Measurements from ENCODE around the gene TIMM13.

The TIMM13 gene

DNA sequence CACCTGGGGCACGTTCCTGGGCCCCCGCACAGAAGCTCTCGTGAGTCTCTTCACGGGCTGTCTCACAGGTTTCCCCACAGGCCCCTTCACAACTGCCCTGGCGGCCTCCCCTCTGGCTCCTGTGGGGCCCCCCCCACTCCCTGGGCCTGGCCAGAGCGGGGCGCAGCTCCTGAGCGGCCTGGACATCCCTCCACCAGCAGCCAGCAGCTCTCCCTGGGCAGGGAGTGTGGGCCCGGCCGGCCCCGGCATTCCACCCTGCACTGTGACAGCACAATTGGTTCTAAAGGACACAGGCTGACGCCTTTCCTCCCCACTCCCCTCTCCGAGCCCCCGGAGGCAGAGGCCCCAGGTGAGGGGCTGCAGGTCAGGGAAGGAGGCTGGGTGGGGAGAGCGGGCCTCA lies 9.5 kb upstream of the TIMM13 start:
- no peak overlapping the region for H3K4me3 ChIP-seq (ENCODE audit: low read depth, low read length)
- TF ChIP-seq, protein P1, sequence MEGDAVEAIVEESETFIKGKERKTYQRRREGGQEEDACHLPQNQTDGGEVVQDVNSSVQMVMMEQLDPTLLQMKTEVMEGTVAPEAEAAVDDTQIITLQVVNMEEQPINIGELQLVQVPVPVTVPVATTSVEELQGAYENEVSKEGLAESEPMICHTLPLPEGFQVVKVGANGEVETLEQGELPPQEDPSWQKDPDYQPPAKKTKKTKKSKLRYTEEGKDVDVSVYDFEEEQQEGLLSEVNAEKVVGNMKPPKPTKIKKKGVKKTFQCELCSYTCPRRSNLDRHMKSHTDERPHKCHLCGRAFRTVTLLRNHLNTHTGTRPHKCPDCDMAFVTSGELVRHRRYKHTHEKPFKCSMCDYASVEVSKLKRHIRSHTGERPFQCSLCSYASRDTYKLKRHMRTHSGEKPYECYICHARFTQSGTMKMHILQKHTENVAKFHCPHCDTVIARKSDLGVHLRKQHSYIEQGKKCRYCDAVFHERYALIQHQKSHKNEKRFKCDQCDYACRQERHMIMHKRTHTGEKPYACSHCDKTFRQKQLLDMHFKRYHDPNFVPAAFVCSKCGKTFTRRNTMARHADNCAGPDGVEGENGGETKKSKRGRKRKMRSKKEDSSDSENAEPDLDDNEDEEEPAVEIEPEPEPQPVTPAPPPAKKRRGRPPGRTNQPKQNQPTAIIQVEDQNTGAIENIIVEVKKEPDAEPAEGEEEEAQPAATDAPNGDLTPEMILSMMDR (IDR thresholded peaks at IDR 0.05; ENCODE audit: low read depth, low read length, missing control alignments): no peak
- DNase-seq (ENCODE audit: low read depth): no peak

DNA sequence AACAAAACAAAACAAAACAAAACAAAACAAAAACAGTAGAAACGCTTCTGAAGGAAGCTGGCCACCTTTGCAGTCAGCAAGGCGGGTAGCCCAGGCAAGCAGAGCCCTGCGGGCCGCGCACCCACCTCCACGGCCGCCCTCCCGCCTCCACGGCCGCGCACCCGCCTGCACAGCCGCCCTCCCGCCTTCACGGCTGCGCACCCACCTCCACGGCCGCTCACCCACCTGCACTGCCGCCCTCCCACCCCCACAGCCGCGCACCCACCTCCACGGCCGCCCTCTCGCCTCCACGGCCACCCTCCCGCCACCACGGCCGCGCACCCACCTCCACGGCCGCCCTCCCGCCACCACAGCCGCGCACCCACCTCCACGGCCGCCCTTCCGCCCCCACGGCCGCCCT lies 9.0 kb upstream of the TIMM13 start:
- H3K4me3 ChIP-seq (ENCODE audit: low read depth, low read length): no peak overlapping the region
- DNase-seq (ENCODE audit: low read depth): no peak
- TF ChIP-seq, protein P1 (IDR thresholded peaks at IDR 0.05; ENCODE audit: low read depth, low read length, missing control alignments): no peak

DNA sequence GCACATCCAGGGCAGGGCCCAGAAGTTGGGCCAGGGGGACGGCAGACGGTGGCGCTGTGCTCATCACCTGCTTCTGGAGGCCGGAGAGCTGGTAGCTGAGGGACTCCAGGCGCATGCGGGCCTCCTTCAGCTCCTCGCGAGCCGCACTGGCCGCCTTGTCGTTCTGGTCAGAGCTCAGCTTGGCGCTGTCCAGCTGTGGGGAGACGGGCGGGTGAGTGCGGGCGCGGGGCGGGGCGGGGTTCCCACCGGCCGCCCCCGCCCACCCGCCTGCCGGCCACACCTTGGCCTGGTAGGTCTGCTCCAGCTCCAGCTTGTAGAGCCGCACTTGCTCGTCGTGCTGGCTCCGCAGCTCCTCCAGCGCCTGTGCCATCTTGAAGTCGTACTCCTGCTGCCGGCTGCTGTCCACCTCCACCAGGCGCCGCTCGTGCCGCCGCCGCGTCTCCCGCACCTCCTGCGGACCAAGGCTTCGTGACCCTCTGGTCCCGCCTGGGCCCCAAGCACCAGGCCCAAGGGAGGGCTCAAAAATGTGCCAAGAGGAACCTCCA lies 7.4 kb upstream of the TIMM13 start:
- TF ChIP-seq, protein P1 (IDR thresholded peaks at IDR 0.05; ENCODE audit: low read depth, low read length, missing control alignments): no peak
- no peak for DNase-seq (ENCODE audit: low read depth)
- no peak overlapping the region for H3K4me3 ChIP-seq (ENCODE audit: low read depth, low read length)

DNA sequence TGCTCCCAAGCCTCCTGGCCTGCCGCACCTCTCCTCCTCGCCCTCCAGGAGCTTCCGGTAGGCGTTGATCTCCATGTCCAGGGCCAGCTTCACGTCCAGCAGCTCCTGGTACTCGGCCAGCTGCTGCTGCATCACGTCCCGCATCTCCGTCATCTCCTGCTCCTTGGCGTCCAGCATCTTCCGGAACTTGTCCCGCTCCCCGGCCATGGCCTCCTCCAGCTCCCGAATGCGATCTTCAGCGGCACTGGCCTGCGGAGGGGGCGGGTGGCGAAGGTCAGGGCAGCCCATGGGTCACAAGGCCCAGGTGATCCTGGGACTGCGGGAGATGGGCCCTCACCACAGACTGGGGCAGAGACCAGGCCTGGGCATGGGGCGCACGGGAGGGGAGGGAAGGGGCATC lies 6.9 kb upstream of the TIMM13 start:
- no peak overlapping the region for H3K4me3 ChIP-seq (ENCODE audit: low read depth, low read length)
- no peak for DNase-seq (ENCODE audit: low read depth)
- TF ChIP-seq, protein P1 (IDR thresholded peaks at IDR 0.05; ENCODE audit: low read depth, low read length, missing control alignments): no peak

DNA sequence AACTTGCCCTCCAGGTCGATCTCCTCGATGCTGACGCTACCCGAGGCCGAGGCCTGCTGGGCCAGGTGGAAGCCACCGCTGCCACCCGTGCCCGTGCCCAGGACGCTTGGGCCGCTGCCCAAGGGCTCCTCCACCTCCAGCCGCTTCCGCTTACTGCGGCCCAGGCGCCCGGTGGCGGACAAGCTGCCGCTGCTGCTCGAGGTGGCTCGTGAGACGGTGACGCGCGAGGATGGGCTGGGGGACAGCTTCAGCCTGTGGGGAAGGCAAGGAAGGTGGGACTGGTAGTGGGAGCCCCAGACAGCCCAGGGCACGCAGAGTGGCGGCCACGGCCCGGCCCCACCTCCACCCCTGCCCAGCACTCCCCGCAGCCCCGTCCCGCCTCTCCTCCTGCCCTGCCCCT lies 6.5 kb upstream of the TIMM13 start:
- no peak overlapping the region for H3K4me3 ChIP-seq (ENCODE audit: low read depth, low read length)
- DNase-seq (ENCODE audit: low read depth): no peak
- TF ChIP-seq, protein P1 (IDR thresholded peaks at IDR 0.05; ENCODE audit: low read depth, low read length, missing control alignments): no peak

DNA sequence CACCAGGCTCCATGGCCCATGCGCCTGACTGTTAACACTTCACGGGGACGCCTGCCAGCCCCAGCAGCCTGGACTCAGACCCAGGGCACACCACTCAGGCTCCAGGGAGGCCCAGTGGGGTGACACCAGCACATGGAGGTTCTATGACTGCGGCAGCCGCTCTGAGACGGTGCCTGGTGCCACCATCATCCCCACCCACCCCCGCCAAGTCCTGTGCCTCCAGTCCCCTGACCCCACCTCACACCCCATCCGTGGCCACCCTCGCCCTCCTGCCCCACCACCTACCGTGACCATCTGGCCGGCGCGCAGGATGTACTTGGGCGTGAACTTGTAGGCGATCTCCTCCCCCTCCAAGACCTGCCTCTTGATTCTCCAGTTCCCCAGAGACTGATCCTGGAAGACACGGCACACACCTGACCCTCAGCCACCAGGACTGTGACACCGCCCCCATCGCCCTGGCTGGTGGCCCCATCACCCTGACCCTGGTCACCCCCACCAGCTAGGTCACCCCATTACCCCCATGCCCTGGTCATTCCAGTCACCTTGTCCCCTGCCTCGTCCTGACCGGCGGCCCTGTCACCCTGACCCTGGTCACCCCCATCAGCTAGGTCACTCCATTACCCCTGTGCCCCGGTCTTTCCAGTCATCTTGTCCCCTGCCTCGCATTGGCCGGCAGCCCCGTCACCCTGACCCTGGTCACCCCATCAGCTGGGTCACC lies 4.9 kb upstream of the TIMM13 start:
- no peak for DNase-seq (ENCODE audit: low read depth)
- TF ChIP-seq, protein P1 (IDR thresholded peaks at IDR 0.05; ENCODE audit: low read depth, low read length, missing control alignments): no peak
- H3K4me3 ChIP-seq (ENCODE audit: low read depth, low read length): no peak overlapping the region

All from GM12864 (cell line).